BJ (cell line): Measurements from ENCODE around the gene MAST1. TPM values are rescaled to one million over a fixed set of nuclear protein-coding genes. Genes with fewer than 3 reads are reported as not detected.

Experiments used
- CTCF ChIA-PET: fragments of 350-600 bp; formaldehyde crosslinking; extraction: SDS; loops from one replicate; lab custom pipeline; 2021; ENCODE audit warnings: antibody characterized with exemption, inconsistent platforms; lab: Yijun Ruan, JAX
- POLR2A ChIA-PET: fragments of 300-600 bp; sonication (Branson Sonifier 250); formaldehyde crosslinking; extraction: SDS; loops from one replicate; lab custom pipeline; 2021; ENCODE audit warnings: antibody characterized with exemption; lab: Charles Lee
- DNase-seq: peaks from one replicate; pipeline ENCODE4 v3.0.0-alpha.2; 2011; ENCODE audit warnings: low read depth
- H3K27me3 ChIP-seq: 2 replicates; pipeline ENCODE4 v1.6.0; 2011; ENCODE audit warnings: low read length; ENCODE audit not compliant: control insufficient read depth, insufficient read depth
- H3K36me3 ChIP-seq: 2 replicates; pipeline ENCODE4 v1.5.1; 2011; ENCODE audit warnings: low read length; ENCODE audit not compliant: control insufficient read depth, insufficient read depth
- H3K4me3 ChIP-seq: 2 replicates; pipeline ENCODE4 v1.5.1; 2011; ENCODE audit warnings: low read depth, mild to moderate bottlenecking, control low read depth, low read length
- polyA plus RNA-seq: library from polyadenylated mRNA; depleted of rRNA; stranded (reverse); fragments of >200 nt; gene quantifications from 2 replicates; pipeline ENCODE4 v1.2.3, GENCODE V29; 2011; rRNA removed
- small RNA-seq: library from RNA; depleted of rRNA; stranded (forward); fragments of <200 nt; gene quantifications from one replicate; pipeline ENCODE3, GENCODE V24; 2012; ENCODE audit warnings: low replicate concordance, low read depth; ENCODE audit not compliant: insufficient read length
- TF ChIP-seq, protein P1 (sequence below): IDR thresholded peaks from 2 replicates; pipeline ENCODE4 v1.5.1; 2011; ENCODE audit warnings: low read depth, mild to moderate bottlenecking, control low read depth, inconsistent platforms, low read length, moderate library complexity; ENCODE audit not compliant: insufficient read depth

MAST1 gene
- polyA plus RNA-seq, 1 experiment: 0.25 TPM

DNA sequence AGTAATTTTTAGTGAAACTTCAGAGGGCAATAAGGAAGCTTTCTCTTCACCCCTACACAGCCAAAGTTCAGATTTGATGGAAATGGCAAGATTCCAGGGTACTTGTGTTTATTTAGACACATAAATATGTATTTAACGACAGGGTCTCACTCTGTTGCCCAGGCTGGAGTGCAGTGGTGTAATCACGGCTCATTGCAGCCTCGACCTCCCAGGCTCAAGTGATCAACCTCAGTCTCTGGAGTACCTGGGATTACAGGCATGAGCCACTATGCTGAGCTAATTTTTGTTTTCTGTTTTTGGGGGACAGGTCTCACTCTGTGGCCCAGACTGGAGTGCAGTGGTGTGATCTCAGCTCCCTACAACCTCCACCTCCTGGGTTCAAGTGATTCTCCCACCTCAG is 82.7 kb downstream of the MAST1 start:
- DNase-seq: no peak
- Histone ChIP-seq H3K36me3 (peaks cover 24% of the 10 kb centered on the region), H3K27me3 (no peaks in the 10 kb centered on the region), H3K4me3 (no peak overlapping the region)
- POLR2A ChIA-PET: no interaction called here
- TF ChIP-seq, protein P1, sequence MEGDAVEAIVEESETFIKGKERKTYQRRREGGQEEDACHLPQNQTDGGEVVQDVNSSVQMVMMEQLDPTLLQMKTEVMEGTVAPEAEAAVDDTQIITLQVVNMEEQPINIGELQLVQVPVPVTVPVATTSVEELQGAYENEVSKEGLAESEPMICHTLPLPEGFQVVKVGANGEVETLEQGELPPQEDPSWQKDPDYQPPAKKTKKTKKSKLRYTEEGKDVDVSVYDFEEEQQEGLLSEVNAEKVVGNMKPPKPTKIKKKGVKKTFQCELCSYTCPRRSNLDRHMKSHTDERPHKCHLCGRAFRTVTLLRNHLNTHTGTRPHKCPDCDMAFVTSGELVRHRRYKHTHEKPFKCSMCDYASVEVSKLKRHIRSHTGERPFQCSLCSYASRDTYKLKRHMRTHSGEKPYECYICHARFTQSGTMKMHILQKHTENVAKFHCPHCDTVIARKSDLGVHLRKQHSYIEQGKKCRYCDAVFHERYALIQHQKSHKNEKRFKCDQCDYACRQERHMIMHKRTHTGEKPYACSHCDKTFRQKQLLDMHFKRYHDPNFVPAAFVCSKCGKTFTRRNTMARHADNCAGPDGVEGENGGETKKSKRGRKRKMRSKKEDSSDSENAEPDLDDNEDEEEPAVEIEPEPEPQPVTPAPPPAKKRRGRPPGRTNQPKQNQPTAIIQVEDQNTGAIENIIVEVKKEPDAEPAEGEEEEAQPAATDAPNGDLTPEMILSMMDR: no peak
- CTCF ChIA-PET: interaction anchor here (0.6 to 1.5 kb wide), 3 partner anchors 11 to 188 kb away, joined by 3 to 5 read pairs (median 3); no protein-coding TSS in a partner anchor

DNA sequence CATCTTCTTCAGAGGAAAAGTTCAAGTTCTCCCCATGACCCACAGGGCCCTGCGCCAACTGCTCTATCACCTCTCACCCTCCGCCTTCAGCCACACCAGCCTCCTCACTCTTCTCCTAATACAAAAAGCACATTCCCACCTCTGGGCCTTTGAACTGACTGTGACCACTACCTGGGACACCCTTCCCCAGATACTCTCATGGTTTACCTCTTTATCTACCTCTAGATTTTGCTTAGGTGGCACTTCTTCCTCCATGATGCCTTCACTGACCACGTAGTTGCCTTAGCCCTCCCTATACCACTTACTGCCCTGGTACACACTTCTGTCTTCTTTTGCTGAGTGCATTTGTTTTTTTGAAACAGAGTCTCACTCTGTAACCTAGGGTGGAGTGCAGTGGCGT is 84.6 kb downstream of the MAST1 start:
- no peak for DNase-seq
- Histone ChIP-seq H3K36me3 (peaks cover 34% of the 10 kb centered on the region), H3K27me3 (no peaks in the 10 kb centered on the region), H3K4me3 (no peak overlapping the region)
- POLR2A ChIA-PET: no interaction called here
- TF ChIP-seq, protein P1: no peak
- CTCF ChIA-PET: no interaction called here

Small RNA genes lying within 50 kb of the gene (small RNA-seq; reads per million reads assigned to genes)
- gene MIR5695 (0.63 reads per million), gene MIR6794 (not detected)

Other genes with a start within 250 kb of the MAST1 start
- gene ZNF490, start 227.7 kb upstream of the MAST1 start, polyA plus RNA-seq: 1.6 and 3.7 TPM in 2 replicates
- gene ZNF791, start 227.6 kb upstream of the MAST1 start, polyA plus RNA-seq: 7.7 and 10.5 TPM in 2 replicates
- gene MAN2B1, start 171.8 kb upstream of the MAST1 start, polyA plus RNA-seq: 31.7 and 66.9 TPM in 2 replicates
- 6.1 and 9.3 TPM in 2 replicates for gene WDR83, start 171.7 kb upstream of the MAST1 start, polyA plus RNA-seq
- gene DHPS, start 156.6 kb upstream of the MAST1 start, polyA plus RNA-seq: 64.7 and 92.2 TPM in 2 replicates
- not detected in 2 replicates for gene GNG14, start 150.5 kb upstream of the MAST1 start, polyA plus RNA-seq
- gene FBXW9, start 141.9 kb upstream of the MAST1 start, polyA plus RNA-seq: 7.7 and 13.6 TPM in 2 replicates
- 49.6 and 77.3 TPM in 2 replicates for gene TNPO2, start 114.6 kb upstream of the MAST1 start, polyA plus RNA-seq
- gene TRIR, start 103.8 kb upstream of the MAST1 start, polyA plus RNA-seq: 161 and 181 TPM in 2 replicates
- 163 and 250 TPM in 2 replicates for gene GET3, start 101.0 kb upstream of the MAST1 start, polyA plus RNA-seq
- not detected in 2 replicates for gene BEST2, start 86.7 kb upstream of the MAST1 start, polyA plus RNA-seq
- 6.3 and 10.4 TPM in 2 replicates for gene HOOK2, start 63.0 kb upstream of the MAST1 start, polyA plus RNA-seq
- gene JUNB, start 47.0 kb upstream of the MAST1 start, polyA plus RNA-seq: 36.8 and 49.4 TPM in 2 replicates
- 165 and 267 TPM in 2 replicates for gene PRDX2, start 36.7 kb upstream of the MAST1 start, polyA plus RNA-seq
- 0.75 and 2.6 TPM in 2 replicates for gene THSD8, start 36.4 kb upstream of the MAST1 start, polyA plus RNA-seq
- gene RNASEH2A, start 31.9 kb upstream of the MAST1 start, polyA plus RNA-seq: 19.9 and 30.3 TPM in 2 replicates
- 0.31 TPM in 1 of 2 replicates, not detected in the other for gene RTBDN, start 3.9 kb upstream of the MAST1 start, polyA plus RNA-seq
- 39.1 and 68.8 TPM in 2 replicates for gene DNASE2, start 42.9 kb downstream of the MAST1 start, polyA plus RNA-seq
- not detected in 2 replicates for gene KLF1, start 48.7 kb downstream of the MAST1 start, polyA plus RNA-seq
- 11.5 and 20.9 TPM in 2 replicates for gene GCDH, start 52.6 kb downstream of the MAST1 start, polyA plus RNA-seq
- 0.29 and 0.43 TPM in 2 replicates for gene SYCE2, start 80.8 kb downstream of the MAST1 start, polyA plus RNA-seq
- gene FARSA, start 95.2 kb downstream of the MAST1 start, polyA plus RNA-seq: 15.5 and 33.6 TPM in 2 replicates
- 1,647 and 1,829 TPM in 2 replicates for gene CALR, start 100.1 kb downstream of the MAST1 start, polyA plus RNA-seq
- 49.2 and 75.1 TPM in 2 replicates for gene RAD23A, start 107.3 kb downstream of the MAST1 start, polyA plus RNA-seq
- gene GADD45GIP1, start 118.7 kb downstream of the MAST1 start, polyA plus RNA-seq: 45.0 and 45.5 TPM in 2 replicates
- gene DAND5, start 131.1 kb downstream of the MAST1 start, polyA plus RNA-seq: not detected in 2 replicates
- 12.8 and 29.4 TPM in 2 replicates for gene NFIX, start 157.0 kb downstream of the MAST1 start, polyA plus RNA-seq